GM12878 (cell line): ENCODE measurements around the gene GLUD1. TPM values are rescaled to one million over a fixed set of nuclear protein-coding genes. Genes with fewer than 3 reads are reported as not detected.
"Not testable (repeated sequence)": the region's sequence is repeated elsewhere in the genome, so short reads cannot be mapped to it uniquely, and the experiment has no call there.

ENCODE experiments used
- ATAC-seq: fragments of 200-7000 bp; cut with Tn5 transposase; 3 replicates; pipeline ENCODE4 v1.9.1; 2020; ENCODE audit warnings: mild to moderate bottlenecking, moderate library complexity
- BruUV-seq: library from RNA; stranded (reverse); fragments of 400-500 nt; replicated peaks from 2 replicates; lab custom pipeline; 2021; lab: Mats Ljungman, UMichigan
- CTCF ChIA-PET: fragments of 300-600 bp; sonication (Branson Sonifier 250); formaldehyde crosslinking; extraction: SDS; loops from one replicate; lab custom pipeline; 2021; ENCODE audit warnings: inconsistent platforms; lab: Yijun Ruan, JAX
- POLR2A ChIA-PET: fragments of 350-600 bp; formaldehyde crosslinking; extraction: SDS; loops from one replicate; lab custom pipeline; 2021; ENCODE audit warnings: inconsistent platforms; lab: Charles Lee
- RAD21 ChIA-PET: fragments of 300-600 bp; sonication (Branson Sonifier 250); formaldehyde crosslinking; loops from one replicate; lab custom pipeline; 2023; ENCODE audit warnings: antibody characterized with exemption; ENCODE audit not compliant: unreplicated experiment; lab: Charles Lee
- SMC1A ChIA-PET: fragments of 300-600 bp; sonication (Branson Sonifier 250); formaldehyde crosslinking; loops from one replicate; lab custom pipeline; 2023; ENCODE audit not compliant: unreplicated experiment, uncharacterized antibody; lab: Charles Lee
- DNase-seq: peaks from one replicate; pipeline ENCODE4 v3.0.0-alpha.2; 2011; ENCODE audit warnings: low read depth, low spot score
- FAIRE-seq: peaks from 3 replicates; lab custom pipeline; 2011; peaks lifted over from hg19 to GRCh38; lab: Jason Lieb, UNC
- H2AFZ ChIP-seq: 2 replicates; pipeline ENCODE4 v1.6.0; 2011; ENCODE audit warnings: low read depth, low read length, control low read depth; ENCODE audit not compliant: control insufficient read depth
- H3K27ac ChIP-seq: 2 replicates; pipeline ENCODE4 v1.5.1; 2011; ENCODE audit warnings: control low read depth; ENCODE audit not compliant: control insufficient read depth, insufficient read depth
- H3K27me3 ChIP-seq, 2 experiments: replicated peaks in 1 of 2; 2 replicates each; pipeline versions ENCODE4 v1.6.0 to v1.6.1; 2011; ENCODE audit warnings: low read length in 1 of 2; ENCODE audit not compliant: control insufficient read depth in 2 of 2, insufficient read depth in 2 of 2
- H3K36me3 ChIP-seq, 2 experiments: 2 replicates each; pipeline ENCODE4 v1.5.1; 2011; ENCODE audit warnings: low read length in 1 of 2; ENCODE audit not compliant: control insufficient read depth in 2 of 2, insufficient read depth in 2 of 2
- H3K4me1 ChIP-seq: 2 replicates; pipeline ENCODE4 v1.6.1; 2011; ENCODE audit warnings: mild to moderate bottlenecking, low read length, moderate library complexity, mixed read lengths; ENCODE audit not compliant: control insufficient read depth, insufficient read depth
- H3K4me2 ChIP-seq: 2 replicates; pipeline ENCODE4 v1.6.0; 2011; ENCODE audit warnings: control low read depth; ENCODE audit not compliant: control insufficient read depth, insufficient read depth
- H3K4me3 ChIP-seq: fragments of 200-600 bp; sonication (generic); 2 replicates; pipeline ENCODE4 v1.5.1; 2016
- H3K79me2 ChIP-seq: 2 replicates; pipeline ENCODE4 v1.6.0; 2011; ENCODE audit warnings: low read length; ENCODE audit not compliant: control insufficient read depth, insufficient read depth
- H3K9ac ChIP-seq: 2 replicates; pipeline ENCODE4 v1.8.0; 2011; ENCODE audit warnings: low read length, control low read depth, mixed read lengths; ENCODE audit not compliant: control insufficient read depth, insufficient read depth
- H3K9me3 ChIP-seq: replicated peaks from 3 replicates; pipeline ENCODE4 v1.5.1; 2011; ENCODE audit warnings: mild to moderate bottlenecking, low read length; ENCODE audit not compliant: control insufficient read depth, insufficient read depth
- H4K20me1 ChIP-seq: 2 replicates; pipeline ENCODE4 v1.6.0; 2011; ENCODE audit not compliant: control insufficient read depth, insufficient read depth
- WGBS: methylation state at CpG from one replicate; pipeline ENCODE4 v1.1.6; 2016; ENCODE audit warnings: low lambda C conversion rate; ENCODE audit not compliant: insufficient replicate concordance, insufficient coverage; ENCODE audit errors: missing lambda C conversion rate; 5-methylcytosine and 5-hydroxymethylcytosine counted together
- in situ Hi-C: fragments of 300-500 bp; cut with MboI; formaldehyde crosslinking; loops from 9 replicates; pipeline ENCODE4 v1.14.3; 2018; ENCODE audit warnings: mixed read lengths
- intact Hi-C: fragments of 100-400 bp; cut with micrococcal nuclease; formaldehyde crosslinking; loops from one replicate; pipeline ENCODE4 v1.14.2; 2022; ENCODE audit not compliant: unreplicated experiment
- polyA plus RNA-seq, 11 experiments: library from polyadenylated mRNA; depleted of rRNA in 4 of 11; unstranded in 6 of 11; stranded (reverse) in 5 of 11; fragments of >200 nt; fragmentation: Nextera tagmentation in 4 of 11; fragmentation: Illumina TruSeq in 1 of 11; extraction: Ambion mirVana in 4 of 11; extraction: Trizol in 1 of 11; gene quantifications; 1 replicate in 1 of 11; 2 replicates in 10 of 11; pipeline versions ENCODE4 v1.2.1 to v1.2.3, GENCODE V29; 2011 to 2016; ENCODE audit warnings: inconsistent platforms in 2 of 11, missing spikeins in 2 of 11, low read depth in 1 of 11
- total RNA-seq, 4 experiments: library from RNA; depleted of rRNA in 3 of 4; stranded (reverse); fragments of >200 nt in 3 of 4; fragmentation: Illumina TruSeq in 1 of 4; extraction: Trizol in 1 of 4; gene quantifications; 2 replicates each; pipeline versions ENCODE4 v1.2.1 to v1.2.3, GENCODE V29; 2013 to 2021

GLUD1 gene
- total and polyA plus RNA-seq, 10 of the 15 experiments (the other 5 are each of a cell fraction or from before 2014, with no cell fraction given) = 26.1 to 109 (median 81.4) TPM

DNA sequence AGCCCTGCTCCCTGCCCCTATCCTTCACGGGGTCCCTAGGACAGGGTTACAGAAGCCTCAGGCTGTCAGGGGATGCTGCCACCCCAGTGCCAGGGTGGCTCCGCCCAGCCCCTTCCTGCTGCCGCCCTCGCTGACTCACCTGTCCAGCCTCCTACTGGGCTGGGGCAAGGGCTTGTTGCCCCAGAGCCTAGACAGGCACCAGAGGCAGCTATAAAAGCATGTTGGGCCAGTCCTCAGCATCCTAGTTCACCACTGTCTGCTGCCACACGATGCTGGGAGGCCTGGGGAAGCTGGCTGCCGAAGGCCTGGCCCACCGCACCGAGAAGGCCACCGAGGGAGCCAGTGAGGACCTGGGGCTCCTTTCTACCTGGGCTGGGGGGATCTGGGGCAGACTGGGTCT lies 74.6 kb downstream of the GLUD1 start, which contains the start of gene FAM25A:
TSS of gene FAM25A (plus strand) at position 239 of the 400 bp plus-strand sequence. CDS start at position 270, 31 bp downstream.
- BruUV-seq, SMC1A ChIA-PET, POLR2A ChIA-PET: not testable (repeated sequence)

DNA sequence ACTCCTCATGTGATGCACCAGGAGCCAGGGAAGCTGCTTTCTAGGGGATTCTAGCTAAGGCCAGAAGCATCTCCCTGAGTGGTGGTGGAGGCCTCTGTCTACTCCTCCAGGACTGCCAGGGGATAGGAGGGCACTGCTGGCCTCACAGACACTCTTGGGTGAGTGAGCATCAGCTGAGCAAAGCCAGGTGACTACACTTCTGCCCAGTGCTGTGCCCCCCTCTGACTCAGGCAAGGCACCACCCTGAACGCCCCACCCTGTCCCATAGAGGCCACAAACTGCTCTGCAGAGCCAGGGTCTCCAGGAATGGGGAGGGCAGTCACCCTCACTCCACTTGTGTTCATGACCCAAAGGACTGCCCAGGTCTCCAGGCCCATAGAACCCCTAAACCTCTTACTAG lies 75.1 kb downstream of the GLUD1 start:
- CTCF ChIA-PET, H4K20me1 ChIP-seq, in situ Hi-C loops, ATAC-seq, POLR2A ChIA-PET, H3K36me3 ChIP-seq, H3K9me3 ChIP-seq, H3K4me1 ChIP-seq, FAIRE-seq, SMC1A ChIA-PET, H3K27ac ChIP-seq, H3K27me3 ChIP-seq, DNase-seq, H3K4me3 ChIP-seq, intact Hi-C loops, H3K79me2 ChIP-seq, H3K4me2 ChIP-seq, BruUV-seq, H2AFZ ChIP-seq, RAD21 ChIA-PET, H3K9ac ChIP-seq: not testable (repeated sequence)
- WGBS = 8% methylated on average over 1 of the region's 1 CpG

More for the DNA sequence above, 74.6 kb downstream of the GLUD1 start, which contains the start of gene FAM25A:
- FAIRE-seq, H3K79me2 ChIP-seq, DNase-seq, RAD21 ChIA-PET, CTCF ChIA-PET, H4K20me1 ChIP-seq, H3K36me3 ChIP-seq, H3K27me3 ChIP-seq, in situ Hi-C loops, H3K4me2 ChIP-seq, ATAC-seq, H3K27ac ChIP-seq, H2AFZ ChIP-seq, H3K9me3 ChIP-seq, H3K9ac ChIP-seq, H3K4me3 ChIP-seq, H3K4me1 ChIP-seq, intact Hi-C loops: not testable (repeated sequence)
- 66% methylated on average over 9 of the region's 9 CpGs for WGBS

DNA sequence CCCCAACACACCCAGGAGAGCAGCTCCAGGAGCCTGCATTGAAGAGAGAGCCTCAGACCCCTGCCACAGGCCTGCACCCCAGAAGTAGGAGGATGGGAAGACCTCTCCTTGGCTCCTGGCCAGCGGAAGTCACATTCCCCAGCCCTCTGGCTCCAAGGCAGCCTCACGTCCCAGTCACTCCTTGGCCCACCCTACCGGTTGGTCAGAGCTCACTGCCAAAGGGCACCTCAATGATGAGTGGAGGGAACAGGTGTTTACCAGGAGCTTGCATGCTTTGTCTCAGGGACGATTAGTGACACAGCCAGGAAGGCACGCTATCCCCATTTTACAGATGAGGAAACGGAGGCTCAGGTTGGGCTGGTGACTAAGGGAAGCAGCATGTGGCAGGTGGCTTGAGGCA lies 75.6 kb downstream of the GLUD1 start:
- in situ Hi-C loops, ATAC-seq, intact Hi-C loops, H4K20me1 ChIP-seq, POLR2A ChIA-PET, H3K4me1 ChIP-seq, H2AFZ ChIP-seq, H3K27me3 ChIP-seq, H3K79me2 ChIP-seq, H3K9me3 ChIP-seq, H3K4me2 ChIP-seq, CTCF ChIA-PET, SMC1A ChIA-PET, FAIRE-seq, H3K27ac ChIP-seq, H3K4me3 ChIP-seq, H3K36me3 ChIP-seq, DNase-seq, RAD21 ChIA-PET, BruUV-seq, H3K9ac ChIP-seq: not testable (repeated sequence)
- 61% methylated on average over 6 of the region's 6 CpGs for WGBS

DNA sequence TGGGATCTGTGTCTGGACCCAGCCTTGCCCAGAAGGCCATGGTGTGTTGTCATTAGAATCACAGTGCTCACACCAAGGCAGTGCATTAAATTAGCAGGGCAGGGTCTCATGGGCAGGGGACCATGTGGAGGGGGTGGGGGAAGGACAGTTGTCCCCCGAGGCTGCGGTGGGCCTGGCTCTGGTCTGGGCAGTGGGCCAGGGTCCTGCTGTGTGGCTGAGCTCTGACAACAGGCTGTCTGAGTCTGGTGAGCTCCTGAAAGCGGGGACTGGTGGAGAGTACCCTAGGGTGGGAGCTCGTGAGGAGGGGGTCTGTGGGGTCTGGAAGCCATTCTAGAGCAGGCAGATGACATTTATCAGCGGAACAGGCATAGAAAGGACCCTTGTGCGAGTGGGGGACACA lies 76.5 kb downstream of the GLUD1 start:
- RAD21 ChIA-PET, H2AFZ ChIP-seq, H3K4me3 ChIP-seq, H3K27me3 ChIP-seq, H3K27ac ChIP-seq, H3K9ac ChIP-seq, FAIRE-seq, CTCF ChIA-PET, H3K36me3 ChIP-seq, ATAC-seq, H3K9me3 ChIP-seq, DNase-seq, intact Hi-C loops, H3K4me1 ChIP-seq, H4K20me1 ChIP-seq, in situ Hi-C loops, H3K4me2 ChIP-seq, SMC1A ChIA-PET, BruUV-seq, H3K79me2 ChIP-seq, POLR2A ChIA-PET: not testable (repeated sequence)
- 14% methylated on average over 4 of the region's 6 CpGs for WGBS
